Vagina (tissue), 2 donors: Measurements from ENCODE around the gene PTPRA. TPM values are rescaled to one million over a fixed set of nuclear protein-coding genes. Genes with fewer than 3 reads are reported as not detected.

Experiments used
- DNase-seq, 2 donors: peaks; one replicate each; pipeline ENCODE4 v3.0.0-alpha.2; 2017; ENCODE audit errors: extremely low spot score in 2 of 2
- H3K27ac ChIP-seq: fragments of 200-600 bp; sonication (generic); one replicate; pipeline ENCODE4 v1.5.1; 2019
- H3K27me3 ChIP-seq: fragments of 200-600 bp; sonication (generic); one replicate; pipeline ENCODE4 v1.5.1; 2019
- H3K36me3 ChIP-seq, 2 donors: fragments of 200-600 bp; sonication (generic); one replicate each; pipeline ENCODE4 v1.5.1; 2017 to 2019
- H3K4me1 ChIP-seq: fragments of 200-600 bp; sonication (generic); one replicate; pipeline ENCODE4 v1.5.1; 2019
- H3K4me3 ChIP-seq, 2 donors: fragments of 200-600 bp; sonication (generic); 1 replicate in 1 of 2; 2 replicates in 1 of 2; pipeline ENCODE4 v1.5.1; 2016 to 2019
- H3K9me3 ChIP-seq: fragments of 200-600 bp; sonication (generic); one replicate; pipeline ENCODE4 v1.5.1; 2019
- POLR2A ChIP-seq, 2 donors: fragments of 450-650 bp; IDR thresholded peaks; one replicate each; pipeline ENCODE4 v1.6.1; 2017; ENCODE audit warnings: antibody characterized with exemption in 2 of 2, mild to moderate bottlenecking in 2 of 2, moderate library complexity in 2 of 2
- POLR2AphosphoS5 ChIP-seq, 2 donors: sonication (generic); formaldehyde crosslinking; IDR thresholded peaks; one replicate each; pipeline ENCODE4 v1.9.0; 2017; ENCODE audit warnings: antibody characterized with exemption in 2 of 2, mild to moderate bottlenecking in 2 of 2, low read depth in 1 of 2; ENCODE audit not compliant: insufficient read depth in 1 of 2
- intact Hi-C: fragments of 100-400 bp; cut with DNase I; formaldehyde crosslinking; loops from one replicate; pipeline ENCODE4 v1.15.1; 2023
- total RNA-seq: library from RNA; depleted of rRNA; stranded (reverse); fragments of >200 nt; gene quantifications from one replicate; pipeline ENCODE4 v1.2.3, GENCODE V29; 2016
- TF ChIP-seq, protein P1 (sequence below), 3 experiments: fragments of 450-650 bp in 2 of 3; fragments of 200-600 bp in 1 of 3; sonication (generic) in 1 of 3; IDR thresholded peaks; one replicate each; pipeline ENCODE4 v1.5.1; 2017 to 2019; ENCODE audit warnings: antibody characterized with exemption in 3 of 3, mild to moderate bottlenecking in 2 of 3, moderate library complexity in 2 of 3

The PTPRA gene
- total RNA-seq, 1 donor from 2014 or later, result 45.7 TPM

- TF ChIP-seq POLR2AphosphoS5 (IDR thresholded peaks at IDR 0.05; ENCODE audit: insufficient read depth in 1 of 2, low read depth in 1 of 2) (no peak), POLR2A (IDR thresholded peaks at IDR 0.05) (no peak)
- TF ChIP-seq, protein P1, sequence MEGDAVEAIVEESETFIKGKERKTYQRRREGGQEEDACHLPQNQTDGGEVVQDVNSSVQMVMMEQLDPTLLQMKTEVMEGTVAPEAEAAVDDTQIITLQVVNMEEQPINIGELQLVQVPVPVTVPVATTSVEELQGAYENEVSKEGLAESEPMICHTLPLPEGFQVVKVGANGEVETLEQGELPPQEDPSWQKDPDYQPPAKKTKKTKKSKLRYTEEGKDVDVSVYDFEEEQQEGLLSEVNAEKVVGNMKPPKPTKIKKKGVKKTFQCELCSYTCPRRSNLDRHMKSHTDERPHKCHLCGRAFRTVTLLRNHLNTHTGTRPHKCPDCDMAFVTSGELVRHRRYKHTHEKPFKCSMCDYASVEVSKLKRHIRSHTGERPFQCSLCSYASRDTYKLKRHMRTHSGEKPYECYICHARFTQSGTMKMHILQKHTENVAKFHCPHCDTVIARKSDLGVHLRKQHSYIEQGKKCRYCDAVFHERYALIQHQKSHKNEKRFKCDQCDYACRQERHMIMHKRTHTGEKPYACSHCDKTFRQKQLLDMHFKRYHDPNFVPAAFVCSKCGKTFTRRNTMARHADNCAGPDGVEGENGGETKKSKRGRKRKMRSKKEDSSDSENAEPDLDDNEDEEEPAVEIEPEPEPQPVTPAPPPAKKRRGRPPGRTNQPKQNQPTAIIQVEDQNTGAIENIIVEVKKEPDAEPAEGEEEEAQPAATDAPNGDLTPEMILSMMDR (IDR thresholded peaks at IDR 0.05), result no peak
These were observed 39.5 kb upstream of the PTPRA start for GRCh38 chr20:2833761-2834160.

GRCh38 chr20:2834401-2835110, 38.7 kb upstream of the PTPRA start:
- Histone ChIP-seq H3K27ac (no peak overlapping the region), H3K27me3 (no peaks in the 10 kb centered on the region), H3K4me3 (no peak overlapping the region), H3K9me3 (no peaks in the 10 kb centered on the region), H3K36me3 (peaks cover 0 to 15% of the 10 kb centered on the region in 2 donors), H3K4me1 (peaks cover 10% of the 10 kb centered on the region)
- DNase-seq, result no peak
- intact Hi-C loops, result no loop called here
- TF ChIP-seq POLR2AphosphoS5 (IDR thresholded peaks at IDR 0.05; ENCODE audit: insufficient read depth in 1 of 2, low read depth in 1 of 2) (no peak), POLR2A (IDR thresholded peaks at IDR 0.05) (no peak)
- TF ChIP-seq, protein P1 (IDR thresholded peaks at IDR 0.05), result no peak

More at GRCh38 chr20:2833761-2834160, 39.5 kb upstream of the PTPRA start:
- Histone ChIP-seq H3K4me3 (no peak overlapping the region), H3K9me3 (no peaks in the 10 kb centered on the region), H3K27ac (no peak overlapping the region), H3K36me3 (peaks cover 0 to 15% of the 10 kb centered on the region in 2 donors), H3K4me1 (peaks cover 4% of the 10 kb centered on the region), H3K27me3 (no peaks in the 10 kb centered on the region)
- intact Hi-C loops, result no loop called here
- DNase-seq, result no peak

DNA sequence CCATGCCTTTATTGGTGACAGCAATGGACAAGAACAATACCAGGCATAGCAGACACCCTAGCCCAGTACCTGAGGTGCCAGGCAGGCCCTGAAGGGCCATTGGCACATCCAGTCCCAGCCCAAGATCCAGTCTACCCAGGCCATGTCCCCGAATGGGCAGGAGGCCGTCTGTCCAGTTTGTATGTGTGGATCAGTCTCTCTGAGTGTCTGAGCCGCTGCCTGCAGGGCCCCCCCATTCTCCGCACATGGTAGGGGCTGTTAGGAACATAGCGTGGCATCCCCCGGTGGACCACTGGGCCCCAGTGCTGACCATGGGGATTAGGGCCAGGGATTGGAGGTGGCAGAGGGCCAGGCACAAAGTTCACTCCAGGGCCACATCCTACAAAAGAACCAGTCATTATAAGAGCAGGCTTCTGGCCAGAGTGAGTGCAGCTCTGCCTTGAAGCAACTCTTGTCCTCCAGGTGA, 37.9 kb upstream of the PTPRA start:
- no peaks in the 10 kb centered on the region for H3K9me3 ChIP-seq
- H3K27me3 ChIP-seq, result no peaks in the 10 kb centered on the region
- peaks cover 15% of the 10 kb centered on the region for H3K4me1 ChIP-seq
- intact Hi-C loops, result no loop called here
- TF ChIP-seq POLR2A (IDR thresholded peaks at IDR 0.05), result no peak
- TF ChIP-seq, protein P1 (IDR thresholded peaks at IDR 0.05), result no peak
- TF ChIP-seq POLR2AphosphoS5 (IDR thresholded peaks at IDR 0.05; ENCODE audit: insufficient read depth in 1 of 2, low read depth in 1 of 2), result no peak
- peaks cover 0 to 15% of the 10 kb centered on the region in 2 donors for H3K36me3 ChIP-seq
- DNase-seq, result no peak
- H3K27ac ChIP-seq, result no peak overlapping the region
- no peak overlapping the region for H3K4me3 ChIP-seq

DNA sequence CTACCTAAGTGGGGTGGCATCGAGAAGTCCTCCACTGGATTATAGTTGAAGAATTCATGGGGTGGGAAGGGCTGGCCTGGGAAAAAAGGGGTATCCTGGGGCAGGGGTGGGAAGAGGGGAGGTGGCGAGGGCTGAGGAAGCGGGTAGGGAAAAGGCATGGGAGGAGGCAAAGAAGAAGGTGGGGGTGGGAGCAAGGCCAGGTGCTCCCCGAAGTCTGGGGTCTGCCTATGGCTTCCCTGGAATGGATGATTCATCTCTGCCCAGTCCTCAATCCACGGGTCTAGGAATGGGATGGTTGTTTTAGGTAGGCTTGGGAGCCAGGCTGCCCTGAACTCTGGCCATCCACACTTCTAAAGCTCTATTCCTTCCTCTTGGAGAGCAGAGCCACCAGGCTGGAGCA, 37.2 kb upstream of the PTPRA start:
- intact Hi-C loops, result no loop called here
- H3K4me1 ChIP-seq, result peaks cover 16% of the 10 kb centered on the region
- H3K9me3 ChIP-seq, result no peaks in the 10 kb centered on the region
- no peak overlapping the region for H3K27ac ChIP-seq
- TF ChIP-seq POLR2AphosphoS5 (IDR thresholded peaks at IDR 0.05; ENCODE audit: insufficient read depth in 1 of 2, low read depth in 1 of 2) (no peak), POLR2A (IDR thresholded peaks at IDR 0.05) (no peak)
- TF ChIP-seq, protein P1 (IDR thresholded peaks at IDR 0.05), result no peak
- H3K4me3 ChIP-seq, result no peak overlapping the region
- H3K27me3 ChIP-seq, result no peaks in the 10 kb centered on the region
- peak in 1 of 2 donors; percentile 71 for DNase-seq
- H3K36me3 ChIP-seq, result peaks cover 0 to 15% of the 10 kb centered on the region in 2 donors
